Endothelial cell of umbilical vein (primary cell): Measurements from ENCODE around the gene RAB40B. TPM values are rescaled to one million over a fixed set of nuclear protein-coding genes. Genes with fewer than 3 reads are reported as not detected.

Experiments used
- BruUV-seq: library from RNA; stranded (reverse); fragments of 400-500 nt; replicated peaks from 2 replicates; lab custom pipeline; 2021; lab: Mats Ljungman, UMichigan
- CTCF ChIA-PET: fragments of 300-600, 350-600 bp; sonication (Branson Sonifier 250); formaldehyde crosslinking; loops from one replicate; lab custom pipeline; 2021; ENCODE audit warnings: antibody characterized with exemption, inconsistent platforms; lab: Charles Lee
- POLR2A ChIA-PET: fragments of 300-600, 350-600 bp; sonication (Branson Sonifier 250); formaldehyde crosslinking; loops from one replicate; lab custom pipeline; 2021; ENCODE audit warnings: antibody characterized with exemption, inconsistent platforms; lab: Charles Lee
- DNase-seq: peaks from one replicate; pipeline ENCODE4 v3.0.0-alpha.2; 2011; ENCODE audit warnings: low read depth, low spot score
- FAIRE-seq: peaks from 2 replicates; lab custom pipeline; 2011; peaks lifted over from hg19 to GRCh38; lab: Jason Lieb, UNC
- H2AFZ ChIP-seq: 2 replicates; pipeline ENCODE4 v1.6.0; 2012; ENCODE audit warnings: low read depth, low read length, control low read depth, inconsistent platforms
- H3K27ac ChIP-seq: 2 replicates; pipeline ENCODE4 v1.5.1; 2011; ENCODE audit warnings: low read depth, mild to moderate bottlenecking, control low read depth, low read length, moderate library complexity; ENCODE audit not compliant: insufficient read depth
- H3K27me3 ChIP-seq, 2 experiments: 2 replicates each; pipeline versions ENCODE4 v1.6.0 to v1.6.1; 2011; ENCODE audit warnings: low read length in 2 of 2, mixed read lengths in 1 of 2; ENCODE audit not compliant: control insufficient read depth in 2 of 2, insufficient read depth in 2 of 2
- H3K36me3 ChIP-seq, 2 experiments: 2 replicates in 1 of 2; 3 replicates in 1 of 2; pipeline ENCODE4 v1.5.1; 2011; ENCODE audit warnings: low read length in 2 of 2, mild to moderate bottlenecking in 1 of 2, moderate library complexity in 1 of 2; ENCODE audit not compliant: control insufficient read depth in 2 of 2, insufficient read depth in 2 of 2; ENCODE audit errors: extremely low read depth in 1 of 2
- H3K4me1 ChIP-seq: 3 replicates; pipeline ENCODE4 v1.5.1; 2011; ENCODE audit warnings: mild to moderate bottlenecking, low read length; ENCODE audit not compliant: control insufficient read depth, insufficient read depth; ENCODE audit errors: extremely low read depth
- H3K4me2 ChIP-seq: 2 replicates; pipeline ENCODE4 v1.6.1; 2011; ENCODE audit warnings: low read length, control low read depth, mixed read lengths; ENCODE audit not compliant: insufficient read depth
- H3K4me3 ChIP-seq, 3 experiments: fragments of 200-600 bp in 1 of 3; sonication (generic), shearing (Covaris generic) in 1 of 3; replicated peaks in 1 of 3; 2 replicates each; pipeline ENCODE4 v1.5.1; 2011 to 2016; ENCODE audit warnings: control low read depth in 3 of 3, low read length in 3 of 3, mild to moderate bottlenecking in 2 of 3, inconsistent platforms in 1 of 3, low read depth in 1 of 3, moderate library complexity in 1 of 3; ENCODE audit not compliant: insufficient read depth in 1 of 3
- H3K79me2 ChIP-seq: 2 replicates; pipeline ENCODE4 v1.6.0; 2012; ENCODE audit warnings: low read length, inconsistent platforms; ENCODE audit not compliant: control insufficient read depth, insufficient read depth
- H3K9ac ChIP-seq: replicated peaks from 2 replicates; pipeline ENCODE3; 2011; ENCODE audit warnings: low read length, control low read depth; ENCODE audit not compliant: insufficient read depth; ENCODE audit errors: extremely low read depth
- H3K9me1 ChIP-seq: replicated peaks from 3 replicates; pipeline ENCODE4 v1.6.0; 2011; ENCODE audit warnings: mild to moderate bottlenecking, low read length; ENCODE audit not compliant: control insufficient read depth, insufficient read depth; ENCODE audit errors: extremely low read depth
- H3K9me3 ChIP-seq: replicated peaks from 2 replicates; pipeline ENCODE4 v1.5.1; 2012; ENCODE audit warnings: low read length, inconsistent platforms; ENCODE audit not compliant: control insufficient read depth, insufficient read depth
- H4K20me1 ChIP-seq: replicated peaks from 2 replicates; pipeline ENCODE3; 2011; ENCODE audit warnings: mild to moderate bottlenecking, low read length; ENCODE audit not compliant: control insufficient read depth, insufficient read depth; ENCODE audit errors: extremely low read depth
- GATA2 ChIP-seq: IDR thresholded peaks from 2 replicates; pipeline ENCODE4 v1.7.0; 2011; ENCODE audit warnings: low read depth, mild to moderate bottlenecking, moderate library complexity, mixed read lengths, low read length; ENCODE audit not compliant: insufficient read length, insufficient read depth
- MAX ChIP-seq: IDR thresholded peaks from 2 replicates; pipeline ENCODE4 v1.6.1; 2011; ENCODE audit not compliant: insufficient read depth, insufficient read length
- POLR2A ChIP-seq: IDR thresholded peaks from 2 replicates; pipeline ENCODE4 v1.6.1; 2012; ENCODE audit warnings: low read depth, mild to moderate bottlenecking, control low read depth, low read length
- POLR2AphosphoS5 ChIP-seq: IDR thresholded peaks from 2 replicates; pipeline ENCODE4 v1.6.1; 2012; ENCODE audit warnings: low read depth, mild to moderate bottlenecking, control low read depth, low read length, moderate library complexity; ENCODE audit not compliant: insufficient read depth
- dilution Hi-C: fragments of 300-500 bp; cut with MboI; formaldehyde crosslinking; loops from one replicate; pipeline ENCODE4 v1.15.0; 2019; ENCODE audit warnings: low sequenced_read_pairs; ENCODE audit not compliant: extremely low pct_ligation_motif_present
- intact Hi-C: fragments of 100-400 bp; cut with micrococcal nuclease; formaldehyde crosslinking; loops from one replicate; pipeline ENCODE4 v1.10.0; 2022
- polyA plus RNA-seq, 4 experiments: library from polyadenylated mRNA; depleted of rRNA in 3 of 4; stranded (reverse) in 3 of 4; unstranded in 1 of 4; fragments of >200 nt; gene quantifications; 2 replicates each; pipeline versions ENCODE4 v1.2.1 to v1.2.3, GENCODE V29; 2011 to 2012; ENCODE audit warnings: missing spikeins in 1 of 4
- total RNA-seq: library from RNA; stranded (reverse); gene quantifications from 2 replicates; pipeline ENCODE4 v1.2.3, GENCODE V29; 2021

The RAB40B gene
- total and polyA plus RNA-seq, 2 donors (not counting 3 experiments of a cell fraction or from before 2014, with no cell fraction given): 5.5 to 9.3 TPM

GRCh38 chr17:82686366-82687324 is 11.9 kb downstream of the RAB40B start:
- Histone ChIP-seq H3K27me3 (no peaks in the 10 kb centered on the region), H3K4me3 (no peak overlapping the region), H3K79me2 (no peaks in the 10 kb centered on the region), H3K4me2 (no peak overlapping the region), H3K36me3 (no peaks in the 10 kb centered on the region), H3K9me3 (no peaks in the 10 kb centered on the region), H2AFZ (no peak overlapping the region), H3K9ac (no peak overlapping the region), H3K4me1 (no peaks in the 10 kb centered on the region), H3K9me1 (no peaks in the 10 kb centered on the region), H4K20me1 (no peaks in the 10 kb centered on the region), H3K27ac (no peak overlapping the region)
- POLR2A ChIA-PET: no interaction called here
- no peak for DNase-seq
- BruUV-seq: no TSS peak
- dilution Hi-C loops: no loop called here
- FAIRE-seq: no peak
- CTCF ChIA-PET: interaction anchor here (0.7 to 1.4 kb wide), 4 partner anchors 9 to 189 kb away, joined by 3 to 5 read pairs (median 4); no protein-coding TSS in a partner anchor
- intact Hi-C loops: no loop called here
- TF ChIP-seq GATA2: no peak
- no peak for TF ChIP-seq POLR2A

GRCh38 chr17:82685291-82685690 is 13.2 kb downstream of the RAB40B start:
- H3K27me3 ChIP-seq: no peaks in the 10 kb centered on the region
- FAIRE-seq (no peak), DNase-seq (no peak)
- H2AFZ ChIP-seq: no peak overlapping the region
- dilution Hi-C loops: no loop called here
- H3K27ac ChIP-seq: no peak overlapping the region
- no peaks in the 10 kb centered on the region for H3K36me3 ChIP-seq
- TF ChIP-seq MAX (no peak), POLR2A (no peak), POLR2AphosphoS5 (no peak)
- no peaks in the 10 kb centered on the region for H3K4me1 ChIP-seq
- H3K4me2 ChIP-seq: no peak overlapping the region
- intact Hi-C loops: no loop called here
- H3K9me3 ChIP-seq: no peaks in the 10 kb centered on the region
- H3K9ac ChIP-seq: no peak overlapping the region
- no peaks in the 10 kb centered on the region for H4K20me1 ChIP-seq
- no peaks in the 10 kb centered on the region for H3K9me1 ChIP-seq
- H3K4me3 ChIP-seq: no peak overlapping the region
- H3K79me2 ChIP-seq: no peaks in the 10 kb centered on the region
- ChIA-PET POLR2A (no interaction called here), CTCF (no interaction called here)
- no TSS peak for BruUV-seq
